ENCODE measurements around the gene AFF1. TPM values are rescaled to one million over a fixed set of nuclear protein-coding genes. Genes with fewer than 3 reads are reported as not detected.

Gene AFF1
- total RNA-seq, 1 experiment from 2014 or later = 37.7 TPM

DNA sequence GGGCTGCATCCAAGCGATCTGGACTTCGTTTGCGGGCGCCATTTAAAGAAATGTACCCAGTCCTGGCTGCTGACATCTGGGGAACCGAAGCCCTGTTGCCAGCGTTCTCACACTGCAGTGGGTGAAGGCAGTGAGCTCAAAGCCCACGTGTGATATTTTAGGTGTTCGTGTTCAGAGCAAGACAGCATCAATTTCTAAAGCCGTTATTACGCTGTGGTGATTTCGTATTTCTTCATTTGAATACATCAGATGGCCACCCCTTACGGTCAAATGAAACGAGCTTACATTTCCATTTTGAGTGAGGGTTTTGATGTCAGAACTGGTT lies 42.2 kb upstream of the AFF1 start:
- intact Hi-C loops (cut with micrococcal nuclease; ENCODE audit: unreplicated experiment) = loop anchor here (10.0 kb wide), 2 partner anchors 58 to 128 kb away; no protein-coding TSS in a partner anchor
- no TSS peak for BruUV-seq (replicated peaks)
- Mint-ChIP-seq H3K4me1 (ENCODE audit: low read depth, unreplicated experiment) (no peaks in the 10 kb centered on the region), H3K4me3 (ENCODE audit: low read depth, unreplicated experiment) (peak overlapping the region; percentile 70), H3K36me3 (ENCODE audit: insufficient read depth, unreplicated experiment) (peaks cover 15% of the 10 kb centered on the region), H3K9me3 (ENCODE audit: low read depth, unreplicated experiment) (no peaks in the 10 kb centered on the region), H3K27me3 (ENCODE audit: unreplicated experiment) (no peaks in the 10 kb centered on the region), H3K27ac (ENCODE audit: unreplicated experiment) (peak overlapping the region; percentile 58)
- DNase-seq = no peak
- CTCF ChIA-PET = interaction anchor here (0.5 to 1.0 kb wide), 4 partner anchors 76 to 1411 kb away, joined by 3 read pairs; no protein-coding TSS in a partner anchor
- TF ChIP-seq, protein P1, sequence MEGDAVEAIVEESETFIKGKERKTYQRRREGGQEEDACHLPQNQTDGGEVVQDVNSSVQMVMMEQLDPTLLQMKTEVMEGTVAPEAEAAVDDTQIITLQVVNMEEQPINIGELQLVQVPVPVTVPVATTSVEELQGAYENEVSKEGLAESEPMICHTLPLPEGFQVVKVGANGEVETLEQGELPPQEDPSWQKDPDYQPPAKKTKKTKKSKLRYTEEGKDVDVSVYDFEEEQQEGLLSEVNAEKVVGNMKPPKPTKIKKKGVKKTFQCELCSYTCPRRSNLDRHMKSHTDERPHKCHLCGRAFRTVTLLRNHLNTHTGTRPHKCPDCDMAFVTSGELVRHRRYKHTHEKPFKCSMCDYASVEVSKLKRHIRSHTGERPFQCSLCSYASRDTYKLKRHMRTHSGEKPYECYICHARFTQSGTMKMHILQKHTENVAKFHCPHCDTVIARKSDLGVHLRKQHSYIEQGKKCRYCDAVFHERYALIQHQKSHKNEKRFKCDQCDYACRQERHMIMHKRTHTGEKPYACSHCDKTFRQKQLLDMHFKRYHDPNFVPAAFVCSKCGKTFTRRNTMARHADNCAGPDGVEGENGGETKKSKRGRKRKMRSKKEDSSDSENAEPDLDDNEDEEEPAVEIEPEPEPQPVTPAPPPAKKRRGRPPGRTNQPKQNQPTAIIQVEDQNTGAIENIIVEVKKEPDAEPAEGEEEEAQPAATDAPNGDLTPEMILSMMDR (IDR thresholded peaks at IDR 0.05; ENCODE audit: unreplicated experiment) = no peak

DNA sequence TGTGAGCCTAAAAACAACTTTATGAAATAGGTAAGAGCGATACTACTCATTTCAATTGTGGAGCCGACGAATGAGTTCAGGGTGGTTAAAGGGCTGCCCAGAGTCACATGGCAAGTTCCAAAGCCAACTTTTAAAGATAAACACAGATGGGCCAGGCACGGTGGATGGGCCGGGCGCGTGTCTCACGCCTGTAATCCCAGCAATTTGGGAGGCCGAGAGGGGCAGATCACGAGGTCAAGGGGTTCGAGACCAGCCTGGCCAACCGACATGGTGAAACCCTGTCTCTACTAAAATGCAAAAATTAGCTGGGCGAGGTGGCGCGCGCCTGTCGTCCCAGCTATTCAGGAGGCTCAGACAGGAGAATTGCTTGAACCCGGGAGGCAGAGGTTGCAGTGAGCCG lies 41.7 kb upstream of the AFF1 start:
- TF ChIP-seq, protein P1 (IDR thresholded peaks at IDR 0.05; ENCODE audit: unreplicated experiment) = no peak
- Mint-ChIP-seq H3K9me3 (ENCODE audit: low read depth, unreplicated experiment) (no peaks in the 10 kb centered on the region), H3K36me3 (ENCODE audit: insufficient read depth, unreplicated experiment) (peaks cover 15% of the 10 kb centered on the region), H3K4me1 (ENCODE audit: low read depth, unreplicated experiment) (no peaks in the 10 kb centered on the region), H3K27me3 (ENCODE audit: unreplicated experiment) (no peaks in the 10 kb centered on the region), H3K4me3 (ENCODE audit: low read depth, unreplicated experiment) (peak overlapping the region; percentile 70), H3K27ac (ENCODE audit: unreplicated experiment) (no peak overlapping the region)
- CTCF ChIA-PET = interaction anchor here (0.5 to 1.0 kb wide), 3 partner anchors 76 to 395 kb away, joined by 3 read pairs; no protein-coding TSS in a partner anchor
- intact Hi-C loops (cut with micrococcal nuclease; ENCODE audit: unreplicated experiment) = loop anchor here (10.0 kb wide), 2 partner anchors 58 to 128 kb away; no protein-coding TSS in a partner anchor
- no TSS peak for BruUV-seq (replicated peaks)
- no peak for DNase-seq

DNA sequence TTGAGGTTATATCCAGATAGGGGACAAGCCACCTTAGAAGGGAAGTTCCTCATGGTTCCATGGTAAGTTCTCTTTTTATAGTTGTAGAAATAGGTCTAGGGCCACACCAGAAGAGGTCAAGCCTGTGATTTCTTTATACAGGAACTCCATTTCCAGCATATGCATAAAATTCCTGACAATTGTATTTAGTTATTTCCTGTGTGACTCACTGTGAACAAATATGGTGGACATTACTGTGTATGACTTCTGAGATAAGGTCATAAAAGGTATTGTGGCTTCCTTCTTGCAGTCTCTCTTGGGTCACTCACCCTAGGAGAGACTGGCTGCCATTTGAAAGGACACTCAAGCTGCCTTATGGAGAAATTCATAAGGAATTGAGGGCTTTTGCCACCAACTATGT lies 40.4 kb upstream of the AFF1 start:
- Mint-ChIP-seq H3K4me1 (ENCODE audit: low read depth, unreplicated experiment) (no peaks in the 10 kb centered on the region), H3K27me3 (ENCODE audit: unreplicated experiment) (no peaks in the 10 kb centered on the region), H3K27ac (ENCODE audit: unreplicated experiment) (no peak overlapping the region), H3K9me3 (ENCODE audit: low read depth, unreplicated experiment) (no peaks in the 10 kb centered on the region), H3K4me3 (ENCODE audit: low read depth, unreplicated experiment) (no peak overlapping the region), H3K36me3 (ENCODE audit: insufficient read depth, unreplicated experiment) (peaks cover 15% of the 10 kb centered on the region)
- BruUV-seq (replicated peaks) = no TSS peak
- DNase-seq = no peak
- TF ChIP-seq, protein P1 (IDR thresholded peaks at IDR 0.05; ENCODE audit: unreplicated experiment) = no peak
- intact Hi-C loops (cut with micrococcal nuclease; ENCODE audit: unreplicated experiment) = loop anchor here (10.0 kb wide), 2 partner anchors 60 to 130 kb away; no protein-coding TSS in a partner anchor
- CTCF ChIA-PET = no interaction called here

DNA sequence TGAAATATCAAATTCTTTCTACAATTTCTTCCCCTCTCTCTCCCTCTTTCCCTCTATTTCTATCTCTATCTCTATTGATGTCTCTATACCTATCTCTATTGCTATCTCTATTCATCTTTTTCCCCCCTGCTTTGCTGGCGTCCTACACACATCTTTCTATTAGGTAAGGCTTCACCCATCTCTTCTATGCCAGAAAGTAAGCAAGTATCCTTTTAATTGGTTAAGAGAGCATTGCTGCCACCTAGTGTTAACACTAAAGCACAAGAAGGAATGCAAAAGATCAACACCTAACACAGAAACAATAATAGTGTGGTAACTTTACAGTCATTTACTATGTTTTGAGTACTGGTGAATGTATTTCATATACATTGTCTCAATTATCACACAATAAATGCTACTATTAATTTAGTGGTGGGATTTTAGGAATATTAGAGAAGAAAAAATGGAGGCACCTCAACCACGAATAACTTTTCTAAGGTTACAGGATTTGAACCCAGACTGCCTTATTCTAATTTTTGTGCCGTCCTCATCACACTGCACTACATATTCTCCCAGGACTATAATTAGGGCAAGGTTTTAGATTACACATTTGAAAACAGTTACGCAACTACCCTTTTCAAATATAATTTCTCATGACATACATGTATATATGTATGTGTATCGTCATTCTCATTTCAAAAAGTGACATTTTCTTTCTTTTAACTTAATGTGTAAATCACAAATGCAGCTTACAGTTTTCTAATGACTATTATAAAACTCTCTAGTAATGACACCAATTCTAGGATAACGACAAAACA lies 38.9 kb upstream of the AFF1 start:
- no TSS peak for BruUV-seq (replicated peaks)
- CTCF ChIA-PET = no interaction called here
- Mint-ChIP-seq H3K27ac (ENCODE audit: unreplicated experiment) (no peak overlapping the region), H3K9me3 (ENCODE audit: low read depth, unreplicated experiment) (no peaks in the 10 kb centered on the region), H3K36me3 (ENCODE audit: insufficient read depth, unreplicated experiment) (peaks cover 15% of the 10 kb centered on the region), H3K4me3 (ENCODE audit: low read depth, unreplicated experiment) (no peak overlapping the region), H3K4me1 (ENCODE audit: low read depth, unreplicated experiment) (no peaks in the 10 kb centered on the region), H3K27me3 (ENCODE audit: unreplicated experiment) (no peaks in the 10 kb centered on the region)
- peak; percentile 37 for DNase-seq
- intact Hi-C loops (cut with micrococcal nuclease; ENCODE audit: unreplicated experiment) = loop anchor here (1.0 to 10.0 kb wide), 6 partner anchors 61 to 398 kb away; no protein-coding TSS in a partner anchor
- TF ChIP-seq, protein P1 (IDR thresholded peaks at IDR 0.05; ENCODE audit: unreplicated experiment) = no peak
